ENCODE measurements around the gene ZNF3.

DNA sequence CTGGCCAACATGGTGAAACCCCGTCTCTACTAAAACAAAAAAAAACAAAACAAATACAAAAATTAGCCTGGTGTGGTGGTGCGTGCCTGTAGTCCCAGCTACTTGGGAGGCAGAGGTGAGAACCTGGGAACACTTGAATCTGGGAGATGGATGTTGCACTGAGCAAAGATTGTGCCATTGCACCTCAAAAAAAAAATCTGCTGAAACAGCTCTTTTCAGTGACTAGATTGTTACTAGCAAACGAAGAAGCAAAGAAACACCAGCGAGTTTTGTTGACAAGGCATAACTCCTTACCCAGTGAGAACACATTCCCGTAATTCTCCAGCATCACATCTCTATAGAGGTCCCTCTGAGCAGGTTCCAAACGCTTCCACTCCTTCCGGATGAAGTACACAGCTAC, 6.7 kb downstream of the ZNF3 start:
- no peak for TF ChIP-seq EZH2phosphoT487 (IDR thresholded peaks at IDR 0.05; ENCODE audit: low read depth)
- TF ChIP-seq, protein P1, sequence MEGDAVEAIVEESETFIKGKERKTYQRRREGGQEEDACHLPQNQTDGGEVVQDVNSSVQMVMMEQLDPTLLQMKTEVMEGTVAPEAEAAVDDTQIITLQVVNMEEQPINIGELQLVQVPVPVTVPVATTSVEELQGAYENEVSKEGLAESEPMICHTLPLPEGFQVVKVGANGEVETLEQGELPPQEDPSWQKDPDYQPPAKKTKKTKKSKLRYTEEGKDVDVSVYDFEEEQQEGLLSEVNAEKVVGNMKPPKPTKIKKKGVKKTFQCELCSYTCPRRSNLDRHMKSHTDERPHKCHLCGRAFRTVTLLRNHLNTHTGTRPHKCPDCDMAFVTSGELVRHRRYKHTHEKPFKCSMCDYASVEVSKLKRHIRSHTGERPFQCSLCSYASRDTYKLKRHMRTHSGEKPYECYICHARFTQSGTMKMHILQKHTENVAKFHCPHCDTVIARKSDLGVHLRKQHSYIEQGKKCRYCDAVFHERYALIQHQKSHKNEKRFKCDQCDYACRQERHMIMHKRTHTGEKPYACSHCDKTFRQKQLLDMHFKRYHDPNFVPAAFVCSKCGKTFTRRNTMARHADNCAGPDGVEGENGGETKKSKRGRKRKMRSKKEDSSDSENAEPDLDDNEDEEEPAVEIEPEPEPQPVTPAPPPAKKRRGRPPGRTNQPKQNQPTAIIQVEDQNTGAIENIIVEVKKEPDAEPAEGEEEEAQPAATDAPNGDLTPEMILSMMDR (IDR thresholded peaks at IDR 0.05; ENCODE audit: low read depth, low read length) = no peak

Measured in OCI-LY3 (cell line).